ENCODE data around the gene EFL1. TPM values are rescaled to one million over a fixed set of nuclear protein-coding genes. Genes with fewer than 3 reads are reported as not detected.
"Not testable (repeated sequence)": the region's sequence is repeated elsewhere in the genome, so short reads cannot be mapped to it uniquely, and the experiment has no call there.

Gene EFL1
- total RNA-seq, 2 donors from 2014 or later, result 42.0 to 59.1 TPM

DNA sequence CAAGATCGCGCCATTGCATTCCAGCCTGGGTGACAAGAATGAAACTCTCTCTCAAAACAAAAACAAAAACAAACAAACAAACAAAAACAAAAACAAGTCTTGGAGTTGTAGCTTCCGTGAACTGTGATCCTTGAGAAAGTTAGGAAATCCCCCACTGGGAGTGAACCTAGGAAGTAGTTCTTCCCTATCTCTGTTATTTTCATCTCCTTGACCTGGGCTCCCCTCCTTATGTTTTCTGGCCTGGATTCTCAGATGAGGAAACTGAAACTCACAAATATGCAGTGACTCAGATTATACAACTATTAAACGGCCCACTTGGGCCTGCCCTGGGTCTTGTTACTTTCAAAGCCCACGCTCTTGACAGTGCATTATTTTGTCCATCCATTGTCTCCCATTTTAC, 29.7 kb upstream of the EFL1 start:
- Mint-ChIP-seq H3K9me3 (peaks cover 12% of the 10 kb centered on the region), H3K27ac (no peak overlapping the region), H3K4me3 (no peak overlapping the region), H3K4me1 (peaks cover 7% of the 10 kb centered on the region), H3K36me3 (ENCODE audit: low read depth) (no peaks in the 10 kb centered on the region), H3K27me3 (ENCODE audit: insufficient read depth) (no peaks in the 10 kb centered on the region)
- H3K9ac ChIP-seq (ENCODE audit: extremely low read depth, low read length, poor library complexity, severe bottlenecking), result no peak overlapping the region
- no peaks in the 10 kb centered on the region for H3K27me3 ChIP-seq (ENCODE audit: control insufficient read depth, insufficient read depth, low read length, poor library complexity, severe bottlenecking)
- no peaks in the 10 kb centered on the region for H3K9me3 ChIP-seq (ENCODE audit: control insufficient read depth, low read length)
- TF ChIP-seq, protein P1, sequence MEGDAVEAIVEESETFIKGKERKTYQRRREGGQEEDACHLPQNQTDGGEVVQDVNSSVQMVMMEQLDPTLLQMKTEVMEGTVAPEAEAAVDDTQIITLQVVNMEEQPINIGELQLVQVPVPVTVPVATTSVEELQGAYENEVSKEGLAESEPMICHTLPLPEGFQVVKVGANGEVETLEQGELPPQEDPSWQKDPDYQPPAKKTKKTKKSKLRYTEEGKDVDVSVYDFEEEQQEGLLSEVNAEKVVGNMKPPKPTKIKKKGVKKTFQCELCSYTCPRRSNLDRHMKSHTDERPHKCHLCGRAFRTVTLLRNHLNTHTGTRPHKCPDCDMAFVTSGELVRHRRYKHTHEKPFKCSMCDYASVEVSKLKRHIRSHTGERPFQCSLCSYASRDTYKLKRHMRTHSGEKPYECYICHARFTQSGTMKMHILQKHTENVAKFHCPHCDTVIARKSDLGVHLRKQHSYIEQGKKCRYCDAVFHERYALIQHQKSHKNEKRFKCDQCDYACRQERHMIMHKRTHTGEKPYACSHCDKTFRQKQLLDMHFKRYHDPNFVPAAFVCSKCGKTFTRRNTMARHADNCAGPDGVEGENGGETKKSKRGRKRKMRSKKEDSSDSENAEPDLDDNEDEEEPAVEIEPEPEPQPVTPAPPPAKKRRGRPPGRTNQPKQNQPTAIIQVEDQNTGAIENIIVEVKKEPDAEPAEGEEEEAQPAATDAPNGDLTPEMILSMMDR (conservative IDR thresholded peaks at IDR 0.05), result no peak
- H3K27ac ChIP-seq (ENCODE audit: low read depth, low read length), result no peak overlapping the region
- no peak for DNase-seq
- WGBS, 2 experiments (ENCODE audit: insufficient coverage in 1 of 2, insufficient read length in 1 of 2), result 91 to 92% methylated on average over 2 to 5 of the region's 5 CpGs
- H3K36me3 ChIP-seq (ENCODE audit: control insufficient read depth, insufficient read depth, low read length), result no peaks in the 10 kb centered on the region
- H3K4me3 ChIP-seq (ENCODE audit: low read length), result no peak overlapping the region
- H3K4me1 ChIP-seq (ENCODE audit: control insufficient read depth, insufficient read depth, low read length), result no peaks in the 10 kb centered on the region

DNA sequence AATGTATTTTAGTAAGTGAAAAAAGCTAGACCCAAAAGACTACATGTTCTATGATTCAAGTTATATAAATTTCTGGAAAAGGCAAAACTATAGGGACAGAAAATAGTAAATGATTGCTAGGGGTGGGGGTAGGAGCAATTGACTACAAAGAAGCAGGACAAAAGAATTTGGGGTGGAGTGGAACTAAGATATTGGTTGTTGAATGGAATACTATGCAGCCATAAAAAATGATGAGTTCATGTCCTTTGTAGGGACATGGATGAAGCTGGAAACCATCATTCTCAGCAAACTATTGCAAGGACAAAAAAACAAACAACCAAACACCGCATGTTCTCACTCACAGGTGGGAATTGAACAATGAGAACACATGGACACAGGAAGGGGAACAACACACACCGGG, 25.7 kb upstream of the EFL1 start:
- H3K27ac Mint-ChIP-seq; H3K27ac ChIP-seq (ENCODE audit: low read depth, low read length); H3K4me3 Mint-ChIP-seq; H3K27me3 Mint-ChIP-seq (ENCODE audit: insufficient read depth); DNase-seq; H3K4me1 ChIP-seq (ENCODE audit: control insufficient read depth, insufficient read depth, low read length); H3K4me3 ChIP-seq (ENCODE audit: low read length); H3K36me3 ChIP-seq (ENCODE audit: control insufficient read depth, insufficient read depth, low read length); H3K27me3 ChIP-seq (ENCODE audit: control insufficient read depth, insufficient read depth, low read length, poor library complexity, severe bottlenecking); H3K36me3 Mint-ChIP-seq (ENCODE audit: low read depth); H3K9me3 ChIP-seq (ENCODE audit: control insufficient read depth, low read length); H3K9ac ChIP-seq (ENCODE audit: extremely low read depth, low read length, poor library complexity, severe bottlenecking): not testable (repeated sequence)
- Mint-ChIP-seq H3K4me1 (peaks cover 12% of the 10 kb centered on the region), H3K9me3 (peaks cover 12% of the 10 kb centered on the region)
- 100% methylated on average over 2 of the region's 2 CpGs; no CpG with 5 or more reads in 1 of the 2 experiments for WGBS, 2 experiments (ENCODE audit: insufficient coverage in 1 of 2, insufficient read length in 1 of 2)

DNA sequence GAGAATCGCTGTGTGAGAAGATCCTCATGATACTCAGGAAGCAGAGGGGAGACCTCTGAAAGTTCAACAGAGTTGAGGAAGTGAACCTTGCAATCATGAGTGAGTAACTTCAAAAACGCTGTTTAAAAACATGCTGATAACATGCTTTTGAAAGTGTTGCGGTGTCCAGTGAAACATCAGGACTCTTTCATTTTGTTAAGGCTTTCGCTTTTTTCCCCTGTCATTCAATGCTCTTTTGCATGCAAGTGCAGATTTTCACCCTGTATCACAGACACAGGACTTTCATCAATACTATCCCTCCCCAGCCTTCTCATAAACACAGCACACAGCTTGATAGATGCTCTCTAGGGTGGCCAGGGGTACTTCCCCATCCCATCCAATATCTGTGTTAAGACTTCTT, 23.9 kb upstream of the EFL1 start:
- H3K9me3 ChIP-seq (ENCODE audit: control insufficient read depth, low read length); H3K4me1 ChIP-seq (ENCODE audit: control insufficient read depth, insufficient read depth, low read length); H3K36me3 Mint-ChIP-seq (ENCODE audit: low read depth); H3K4me3 Mint-ChIP-seq; H3K27me3 ChIP-seq (ENCODE audit: control insufficient read depth, insufficient read depth, low read length, poor library complexity, severe bottlenecking); H3K27me3 Mint-ChIP-seq (ENCODE audit: insufficient read depth); H3K27ac Mint-ChIP-seq; H3K4me3 ChIP-seq (ENCODE audit: low read length); H3K27ac ChIP-seq (ENCODE audit: low read depth, low read length); H3K9ac ChIP-seq (ENCODE audit: extremely low read depth, low read length, poor library complexity, severe bottlenecking); DNase-seq; H3K36me3 ChIP-seq (ENCODE audit: control insufficient read depth, insufficient read depth, low read length): not testable (repeated sequence)
- Mint-ChIP-seq H3K4me1 (peaks cover 12% of the 10 kb centered on the region), H3K9me3 (peaks cover 12% of the 10 kb centered on the region)
- 92 to 94% methylated on average over 4 of the region's 4 CpGs for WGBS, 2 experiments (ENCODE audit: insufficient coverage in 1 of 2, insufficient read length in 1 of 2)

DNA sequence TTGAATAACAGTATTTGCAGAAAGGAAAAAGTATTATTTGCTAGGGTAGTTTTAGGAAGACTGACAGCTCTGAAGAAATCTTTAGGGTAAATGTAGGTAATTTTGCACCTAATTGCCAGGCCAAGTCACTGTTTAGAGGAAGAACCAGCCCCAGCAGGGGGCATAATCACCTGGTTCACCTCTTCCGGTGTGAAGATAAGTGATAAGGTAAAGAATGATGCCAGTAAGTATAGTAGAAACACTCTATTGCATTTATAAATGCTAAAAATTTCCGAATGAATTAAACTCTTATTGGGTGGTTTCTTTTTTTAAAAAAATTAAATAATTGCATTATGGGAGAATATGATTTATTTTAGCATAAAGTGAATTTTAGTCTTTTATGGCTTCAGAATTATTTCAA, 21.8 kb upstream of the EFL1 start:
- WGBS, 2 experiments (ENCODE audit: insufficient coverage in 1 of 2, insufficient read length in 1 of 2), result no CpG with 5 or more reads among the region's 2 CpGs
- not testable (repeated sequence) for H3K9ac ChIP-seq (ENCODE audit: extremely low read depth, low read length, poor library complexity, severe bottlenecking)

More for the DNA sequence above, 21.8 kb upstream of the EFL1 start:
- not testable (repeated sequence) for DNase-seq; H3K36me3 ChIP-seq (ENCODE audit: control insufficient read depth, insufficient read depth, low read length); H3K36me3 Mint-ChIP-seq (ENCODE audit: low read depth); H3K27me3 Mint-ChIP-seq (ENCODE audit: insufficient read depth); H3K9me3 ChIP-seq (ENCODE audit: control insufficient read depth, low read length); H3K4me3 ChIP-seq (ENCODE audit: low read length); H3K4me3 Mint-ChIP-seq; H3K4me1 ChIP-seq (ENCODE audit: control insufficient read depth, insufficient read depth, low read length); H3K27me3 ChIP-seq (ENCODE audit: control insufficient read depth, insufficient read depth, low read length, poor library complexity, severe bottlenecking); H3K27ac Mint-ChIP-seq; H3K27ac ChIP-seq (ENCODE audit: low read depth, low read length)
- peaks cover 12% of the 10 kb centered on the region for H3K9me3 Mint-ChIP-seq
- peaks cover 12% of the 10 kb centered on the region for H3K4me1 Mint-ChIP-seq
